K562 (cell line): ENCODE results near the gene ARL8A. TPM values are rescaled to one million over a fixed set of nuclear protein-coding genes. Genes with fewer than 3 reads are reported as not detected.

Experiments
- ARID2 ChIP-seq: fragments of 450-650 bp; IDR thresholded peaks from 2 replicates; pipeline ENCODE4 v1.6.1; 2017; ENCODE audit warnings: antibody characterized with exemption, mild to moderate bottlenecking
- BRF1 ChIP-seq: IDR thresholded peaks from 3 replicates; pipeline ENCODE4 v1.6.1; 2011; ENCODE audit warnings: borderline replicate concordance, mild to moderate bottlenecking; ENCODE audit not compliant: insufficient read length; ENCODE audit errors: extremely low read depth
- CEBPG ChIP-seq, 3 experiments: fragments of 200-800 bp in 1 of 3; sonication (Bioruptor generic) in 1 of 3; sonication (generic) in 1 of 3; formaldehyde crosslinking in 1 of 3; IDR thresholded peaks in 2 of 3; conservative IDR thresholded peaks in 1 of 3; 2 replicates each; pipeline versions ENCODE4 v1.6.1 to v1.8.0; 2016 to 2022; ENCODE audit warnings: missing compliant biosample characterization in 2 of 3, missing genetic modification characterization in 2 of 3, mild to moderate bottlenecking in 1 of 3, missing genetic modification reagents in 1 of 3
- CREB3 ChIP-seq: fragments of 450-650 bp; conservative IDR thresholded peaks from 2 replicates; pipeline ENCODE4 v1.6.1; 2016; ENCODE audit warnings: missing genetic modification characterization, low read depth, mild to moderate bottlenecking, missing compliant biosample characterization, moderate library complexity
- DMBX1 ChIP-seq: fragments of 250-450 bp; sonication (Bioruptor Pico); IDR thresholded peaks from 2 replicates; pipeline ENCODE4 v1.8.0; 2022; ENCODE audit warnings: inconsistent platforms, mild to moderate bottlenecking, moderate library complexity, borderline replicate concordance
- FIP1L1 ChIP-seq: fragments of 200-400 bp; formaldehyde crosslinking; IDR thresholded peaks from 2 replicates; pipeline ENCODE4 v1.6.1; 2018; ENCODE audit warnings: mild to moderate bottlenecking, low read depth, low read length; ENCODE audit not compliant: poor library complexity, severe bottlenecking
- FOXA1 ChIP-seq: fragments of 450-650 bp; IDR thresholded peaks from 2 replicates; pipeline ENCODE4 v1.6.1; 2016; ENCODE audit warnings: mild to moderate bottlenecking, borderline replicate concordance
- FOXP4 ChIP-seq: sonication (generic); formaldehyde crosslinking; IDR thresholded peaks from 2 replicates; pipeline ENCODE4 v1.8.0; 2022; ENCODE audit warnings: mild to moderate bottlenecking, missing genetic modification reagents, borderline replicate concordance
- GATA2 ChIP-seq: sonication (generic); formaldehyde crosslinking; IDR thresholded peaks from 2 replicates; pipeline ENCODE4 v1.4.0; 2020; ENCODE audit warnings: mild to moderate bottlenecking, missing genetic modification reagents
- HBP1 ChIP-seq: fragments of 450-650 bp; formaldehyde crosslinking; IDR thresholded peaks from 2 replicates; pipeline ENCODE4 v1.4.0; 2022; ENCODE audit warnings: missing genetic modification characterization
- PCBP1 ChIP-seq: fragments of 200-400 bp; formaldehyde crosslinking; IDR thresholded peaks from 2 replicates; pipeline ENCODE4 v1.6.1; 2018; ENCODE audit warnings: mild to moderate bottlenecking, low read depth, low read length; ENCODE audit not compliant: poor library complexity, severe bottlenecking
- PHF8 ChIP-seq: fragments of 200-600 bp; sonication (generic); IDR thresholded peaks from 2 replicates; pipeline ENCODE4 v1.6.1; 2012; ENCODE audit warnings: mixed run types, mild to moderate bottlenecking, inconsistent platforms, low read length, moderate library complexity, borderline replicate concordance
- RAD21 ChIP-seq, 2 experiments: fragments of 250-450 bp in 1 of 2; fragments of 450-650 bp in 1 of 2; sonication (Bioruptor Pico) in 1 of 2; formaldehyde crosslinking in 1 of 2; IDR thresholded peaks in 1 of 2; conservative IDR thresholded peaks in 1 of 2; 2 replicates each; pipeline versions ENCODE4 v1.4.0 to v1.8.0; 2020 to 2022; ENCODE audit warnings: mild to moderate bottlenecking in 2 of 2, moderate library complexity in 1 of 2
- TEAD1 ChIP-seq, 2 experiments: fragments of 450-650 bp in 1 of 2; sonication (generic) in 1 of 2; formaldehyde crosslinking; IDR thresholded peaks; 2 replicates each; pipeline versions ENCODE4 v1.4.0 to v1.8.0; 2020 to 2022; ENCODE audit warnings: mild to moderate bottlenecking in 2 of 2, missing genetic modification reagents in 1 of 2
- TGIF2 ChIP-seq: sonication (generic); formaldehyde crosslinking; IDR thresholded peaks from 2 replicates; pipeline ENCODE4 v1.8.1; 2022; ENCODE audit warnings: mild to moderate bottlenecking, missing genetic modification reagents, moderate library complexity
- ZFP1 ChIP-seq: fragments of 450-650 bp; formaldehyde crosslinking; IDR thresholded peaks from 2 replicates; pipeline ENCODE4 v1.4.0; 2020; ENCODE audit warnings: mild to moderate bottlenecking, mixed read lengths
- ZNF561 ChIP-seq: fragments of 450-650 bp; formaldehyde crosslinking; conservative IDR thresholded peaks from 2 replicates; pipeline ENCODE4 v1.4.0; 2020; ENCODE audit warnings: mild to moderate bottlenecking, moderate library complexity
- ZNF644 ChIP-seq: fragments of 200-800 bp; sonication (Bioruptor generic); IDR thresholded peaks from 2 replicates; pipeline ENCODE4 v1.6.1; 2016; ENCODE audit warnings: low read depth, missing genetic modification characterization, missing compliant biosample characterization
- ZNF76 ChIP-seq: fragments of 250-450 bp; sonication (Bioruptor Pico); IDR thresholded peaks from 2 replicates; pipeline ENCODE4 v1.4.0; 2020; ENCODE audit warnings: mild to moderate bottlenecking, moderate library complexity, borderline replicate concordance
- polyA plus RNA-seq, 8 experiments: library from polyadenylated mRNA; depleted of rRNA in 4 of 8; stranded (reverse) in 5 of 8; unstranded in 3 of 8; fragments of >200 nt; fragmentation: Nextera tagmentation in 2 of 8; fragmentation: Illumina TruSeq in 1 of 8; extraction: Ambion mirVana in 2 of 8; extraction: Trizol in 1 of 8; gene quantifications; 2 replicates each; pipeline versions ENCODE4 v1.2.1 to v1.2.3, GENCODE V29; 2011 to 2014; ENCODE audit warnings: inconsistent platforms in 1 of 8, missing spikeins in 1 of 8
- total RNA-seq, 7 experiments: library from RNA; depleted of rRNA in 6 of 7; stranded (reverse); fragments of >200 nt in 6 of 7; fragmentation: Illumina TruSeq in 2 of 7; extraction: Trizol in 2 of 7; gene quantifications; 2 replicates each; pipeline versions ENCODE4 v1.2.1 to v1.2.3, GENCODE V29; 2011 to 2021; ENCODE audit warnings: low replicate concordance in 1 of 7

ARL8A gene
- total and polyA plus RNA-seq, 9 of the 15 experiments (the other 6 are each of a cell fraction or from before 2014, with no cell fraction given), result 0.17 to 27.3 (median 15.6) TPM

- no peak for TF ChIP-seq TEAD1 (CRISPR knock-in tag; IDR thresholded peaks at IDR 0.05)
- no peak for TF ChIP-seq TGIF2 (CRISPR knock-in tag)
- no peak for TF ChIP-seq PHF8
- TF ChIP-seq FOXP4, result no peak
- no peak for TF ChIP-seq CREB3 (tag)
- TF ChIP-seq DMBX1 (CRISPR knock-in tag), result no peak
- TF ChIP-seq FOXA1, result no peak
- no peak; the same call in 1 of the 2 replicates for TF ChIP-seq ZNF644
- TF ChIP-seq CEBPG (CRISPR knock-in tag; IDR thresholded peaks at IDR 0.05), result no peak
- no peak for TF ChIP-seq CEBPG (tag; conservative IDR thresholded peaks at IDR 0.05 in 1 of 2, IDR thresholded peaks at IDR 0.05 in 1 of 2)
- no peak for TF ChIP-seq ZNF561 (CRISPR knock-in tag)
- peak; percentile 73 for TF ChIP-seq GATA2 (CRISPR knock-in tag)
- no peak for TF ChIP-seq ARID2
- TF ChIP-seq BRF1, result no peak
- TF ChIP-seq ZNF76 (CRISPR knock-in tag), result no peak
- TF ChIP-seq PCBP1, result no peak
- peak in 1 of 2 experiments; percentile 14; a peak in 1 of 4 replicates for TF ChIP-seq RAD21 (CRISPR knock-in tag; conservative IDR thresholded peaks at IDR 0.05 in 1 of 2, IDR thresholded peaks at IDR 0.05 in 1 of 2)
- TF ChIP-seq FIP1L1, result no peak
- no peak for TF ChIP-seq ZFP1 (CRISPR knock-in tag)
- no peak for TF ChIP-seq HBP1
Observed at GRCh38 chr1:202165942-202166843, 21.7 kb upstream of the ARL8A start (continued).
